Suprapubic skin (tissue), 4 donors: ENCODE measurements around the gene KCTD18. TPM values are rescaled to one million over a fixed set of nuclear protein-coding genes. Genes with fewer than 3 reads are reported as not detected.

Source experiments
- DNase-seq, 2 donors: peaks; one replicate each; pipeline ENCODE4 v3.0.0-alpha.2; 2019; ENCODE audit warnings: low spot score in 2 of 2
- H3K27ac ChIP-seq: fragments of 200-600 bp; sonication (generic); one replicate; pipeline ENCODE4 v1.5.1; 2019
- H3K27me3 ChIP-seq: fragments of 200-600 bp; sonication (generic); one replicate; pipeline ENCODE4 v1.5.1; 2019
- H3K36me3 ChIP-seq: fragments of 200-600 bp; sonication (generic); one replicate; pipeline ENCODE4 v1.5.1; 2019
- H3K4me1 ChIP-seq: fragments of 200-600 bp; sonication (generic); one replicate; pipeline ENCODE4 v1.5.1; 2019
- H3K4me3 ChIP-seq: fragments of 200-600 bp; sonication (generic); one replicate; pipeline ENCODE4 v1.5.1; 2019; ENCODE audit warnings: mild to moderate bottlenecking
- H3K9me3 ChIP-seq: fragments of 200-600 bp; sonication (generic); one replicate; pipeline ENCODE4 v1.5.1; 2019
- EP300 ChIP-seq: sonication (generic); formaldehyde crosslinking; IDR thresholded peaks from one replicate; pipeline ENCODE4 v1.6.1; 2017; ENCODE audit warnings: antibody characterized with exemption
- POLR2A ChIP-seq, 2 donors: fragments of 450-650 bp; IDR thresholded peaks; one replicate each; pipeline ENCODE4 v1.6.1; 2017; ENCODE audit warnings: antibody characterized with exemption in 2 of 2, mild to moderate bottlenecking in 2 of 2, moderate library complexity in 2 of 2
- POLR2AphosphoS5 ChIP-seq, 3 donors: sonication (generic); formaldehyde crosslinking; IDR thresholded peaks; one replicate each; pipeline ENCODE4 v1.6.1; 2017; ENCODE audit warnings: antibody characterized with exemption in 3 of 3
- WGBS: methylation state at CpG from one replicate; pipeline ENCODE4 v1.1.5; 2018; 5-methylcytosine and 5-hydroxymethylcytosine counted together
- total RNA-seq, 4 donors: library from RNA; depleted of rRNA; stranded (reverse); fragments of >200 nt; gene quantifications; one replicate each; pipeline ENCODE4 v1.1.0, GENCODE V29; 2016
- TF ChIP-seq, protein P1 (sequence below), 2 donors: fragments of 200-600 bp in 1 of 2; fragments of 450-650 bp in 1 of 2; sonication (generic) in 1 of 2; IDR thresholded peaks; one replicate each; pipeline ENCODE4 v1.5.1; 2016 to 2019; ENCODE audit warnings: antibody characterized with exemption in 2 of 2, mild to moderate bottlenecking in 1 of 2, moderate library complexity in 1 of 2

Gene KCTD18
- total RNA-seq, 4 donors from 2014 or later: 14.0 to 22.8 (median 21.2) TPM

GRCh38 chr2:200443376-200443775 is 66.5 kb downstream of the KCTD18 start:
- peaks cover 15% of the 10 kb centered on the region for H3K36me3 ChIP-seq
- no peaks in the 10 kb centered on the region for H3K9me3 ChIP-seq
- DNase-seq: no peak
- 75% methylated on average over 5 of the region's 5 CpGs for WGBS
- TF ChIP-seq, protein P1, sequence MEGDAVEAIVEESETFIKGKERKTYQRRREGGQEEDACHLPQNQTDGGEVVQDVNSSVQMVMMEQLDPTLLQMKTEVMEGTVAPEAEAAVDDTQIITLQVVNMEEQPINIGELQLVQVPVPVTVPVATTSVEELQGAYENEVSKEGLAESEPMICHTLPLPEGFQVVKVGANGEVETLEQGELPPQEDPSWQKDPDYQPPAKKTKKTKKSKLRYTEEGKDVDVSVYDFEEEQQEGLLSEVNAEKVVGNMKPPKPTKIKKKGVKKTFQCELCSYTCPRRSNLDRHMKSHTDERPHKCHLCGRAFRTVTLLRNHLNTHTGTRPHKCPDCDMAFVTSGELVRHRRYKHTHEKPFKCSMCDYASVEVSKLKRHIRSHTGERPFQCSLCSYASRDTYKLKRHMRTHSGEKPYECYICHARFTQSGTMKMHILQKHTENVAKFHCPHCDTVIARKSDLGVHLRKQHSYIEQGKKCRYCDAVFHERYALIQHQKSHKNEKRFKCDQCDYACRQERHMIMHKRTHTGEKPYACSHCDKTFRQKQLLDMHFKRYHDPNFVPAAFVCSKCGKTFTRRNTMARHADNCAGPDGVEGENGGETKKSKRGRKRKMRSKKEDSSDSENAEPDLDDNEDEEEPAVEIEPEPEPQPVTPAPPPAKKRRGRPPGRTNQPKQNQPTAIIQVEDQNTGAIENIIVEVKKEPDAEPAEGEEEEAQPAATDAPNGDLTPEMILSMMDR (IDR thresholded peaks at IDR 0.05): no peak
- TF ChIP-seq EP300: no peak
- no peak for TF ChIP-seq POLR2AphosphoS5 (IDR thresholded peaks at IDR 0.05)
- no peak for TF ChIP-seq POLR2A (IDR thresholded peaks at IDR 0.05)
- H3K4me1 ChIP-seq: no peaks in the 10 kb centered on the region
- H3K27ac ChIP-seq: no peak overlapping the region
- no peak overlapping the region for H3K4me3 ChIP-seq
- no peaks in the 10 kb centered on the region for H3K27me3 ChIP-seq

- TF ChIP-seq POLR2A (IDR thresholded peaks at IDR 0.05) (no peak), POLR2AphosphoS5 (IDR thresholded peaks at IDR 0.05) (no peak), EP300 (no peak)
- TF ChIP-seq, protein P1 (IDR thresholded peaks at IDR 0.05): no peak
- DNase-seq: no peak
- no peak overlapping the region for H3K4me3 ChIP-seq
- H3K4me1 ChIP-seq: no peaks in the 10 kb centered on the region
- no peak overlapping the region for H3K27ac ChIP-seq
- no peaks in the 10 kb centered on the region for H3K9me3 ChIP-seq
- H3K27me3 ChIP-seq: no peaks in the 10 kb centered on the region
- peaks cover 15% of the 10 kb centered on the region for H3K36me3 ChIP-seq
- WGBS: 76% methylated on average over 1 of the region's 1 CpG
These were observed 67.4 kb downstream of the KCTD18 start for GRCh38 chr2:200442471-200442870.

- 94% methylated on average over 5 of the region's 5 CpGs for whole genome bisulfite sequencing
- peaks cover 18% of the 10 kb centered on the region for H3K36me3 ChIP-seq
- TF ChIP-seq, protein P1 (IDR thresholded peaks at IDR 0.05): no peak
- no peak for TF ChIP-seq POLR2AphosphoS5 (IDR thresholded peaks at IDR 0.05)
- no peak for TF ChIP-seq EP300
- TF ChIP-seq POLR2A (IDR thresholded peaks at IDR 0.05): no peak
These were observed 69.9 kb downstream of the KCTD18 start for GRCh38 chr2:200439981-200440380.

More at GRCh38 chr2:200439981-200440380, 69.9 kb downstream of the KCTD18 start:
- Histone ChIP-seq H3K4me3 (no peak overlapping the region), H3K9me3 (no peaks in the 10 kb centered on the region), H3K4me1 (no peaks in the 10 kb centered on the region), H3K27me3 (no peaks in the 10 kb centered on the region), H3K27ac (no peak overlapping the region)
- no peak for DNase-seq

Other genes with a start within 250 kb of the KCTD18 start
- 100 to 1,000 TPM in 1 of 4 donors, 10 to 100 TPM in 3; 39.9 to 104 (median 57.7) TPM for gene SPATS2L, start 203.4 kb downstream of the KCTD18 start, total RNA-seq
- gene SGO2, start 16.1 kb upstream of the KCTD18 start, total RNA-seq: 1 to 10 TPM; 2.0 to 3.5 (median 2.8) TPM
- gene AOX1, start 75.9 kb upstream of the KCTD18 start, total RNA-seq: 10 to 100 TPM; 20.1 to 46.9 (median 30.4) TPM